Chondrocyte (in vitro differentiated cells): ENCODE data around the gene SEMA6C. TPM values are rescaled to one million over a fixed set of nuclear protein-coding genes. Genes with fewer than 3 reads are reported as not detected.

Source experiments
- DNase-seq: peaks from one replicate; pipeline ENCODE4 v3.0.0; 2021; ENCODE audit warnings: mixed read lengths, low spot score
- H3K27ac Mint-ChIP-seq: one replicate; pipeline ENCODE4 v1.8.0; 2021; ENCODE audit warnings: mild to moderate bottlenecking, moderate library complexity, mixed read lengths; ENCODE audit not compliant: unreplicated experiment
- H3K27me3 Mint-ChIP-seq: 2 replicates; pipeline ENCODE4 v1.8.0; 2021; ENCODE audit warnings: low read depth, mixed read lengths
- H3K36me3 Mint-ChIP-seq: 2 replicates; pipeline ENCODE4 v1.8.0; 2021; ENCODE audit warnings: low read depth, mixed read lengths
- H3K4me1 Mint-ChIP-seq: 2 replicates; pipeline ENCODE4 v1.8.0; 2021; ENCODE audit warnings: low read depth, mild to moderate bottlenecking, mixed read lengths
- H3K4me3 Mint-ChIP-seq: one replicate; pipeline ENCODE4 v1.8.0; 2021; ENCODE audit warnings: mild to moderate bottlenecking, moderate library complexity, mixed read lengths; ENCODE audit not compliant: unreplicated experiment
- H3K9me3 Mint-ChIP-seq: 2 replicates; pipeline ENCODE4 v1.8.0; 2021; ENCODE audit warnings: low read depth, mixed read lengths
- total RNA-seq: library from RNA; stranded (reverse); gene quantifications from 3 replicates; pipeline ENCODE4 v1.2.1, GENCODE V29; 2021
- TF ChIP-seq, protein P1 (sequence below): fragments of 200-600 bp; sonication (generic); IDR thresholded peaks from 2 replicates; pipeline ENCODE4 v1.5.0; 2021; ENCODE audit warnings: antibody characterized with exemption, mild to moderate bottlenecking, moderate library complexity

The SEMA6C gene
- total RNA-seq, 1 donor from 2014 or later = 7.0 TPM

DNA sequence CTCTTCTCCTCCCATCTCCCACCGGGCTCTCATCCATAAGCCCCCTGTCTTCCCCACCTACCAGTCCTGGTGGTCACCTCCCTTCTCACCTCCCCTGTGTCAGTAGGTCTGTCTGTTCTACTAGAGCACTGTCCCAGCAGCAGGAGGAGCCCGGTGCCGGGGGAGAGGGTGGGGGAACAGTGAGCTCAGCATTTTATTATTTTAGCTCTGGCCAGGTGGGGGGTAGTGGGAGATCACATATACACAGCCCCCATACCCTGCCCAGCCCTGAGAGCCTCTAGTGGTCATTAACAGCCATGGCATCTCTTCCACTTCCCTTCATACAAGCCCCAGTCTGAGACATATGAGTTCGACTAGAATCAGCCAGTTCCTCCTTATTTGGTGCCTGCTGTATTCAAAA is 29.4 kb upstream of the SEMA6C start, which contains the start of gene TMOD4:
Gene TMOD4, minus strand, starts transcription at position 119 of the 400 bp plus-strand sequence. CDS start 1,106 bp downstream, outside the sequence.
- no peak for DNase-seq
- no peaks in the 10 kb centered on the region for H3K27me3 Mint-ChIP-seq
- no peaks in the 10 kb centered on the region for H3K9me3 Mint-ChIP-seq
- H3K27ac Mint-ChIP-seq = peak within 1 kb of the TSS; percentile 52
- TF ChIP-seq, protein P1, sequence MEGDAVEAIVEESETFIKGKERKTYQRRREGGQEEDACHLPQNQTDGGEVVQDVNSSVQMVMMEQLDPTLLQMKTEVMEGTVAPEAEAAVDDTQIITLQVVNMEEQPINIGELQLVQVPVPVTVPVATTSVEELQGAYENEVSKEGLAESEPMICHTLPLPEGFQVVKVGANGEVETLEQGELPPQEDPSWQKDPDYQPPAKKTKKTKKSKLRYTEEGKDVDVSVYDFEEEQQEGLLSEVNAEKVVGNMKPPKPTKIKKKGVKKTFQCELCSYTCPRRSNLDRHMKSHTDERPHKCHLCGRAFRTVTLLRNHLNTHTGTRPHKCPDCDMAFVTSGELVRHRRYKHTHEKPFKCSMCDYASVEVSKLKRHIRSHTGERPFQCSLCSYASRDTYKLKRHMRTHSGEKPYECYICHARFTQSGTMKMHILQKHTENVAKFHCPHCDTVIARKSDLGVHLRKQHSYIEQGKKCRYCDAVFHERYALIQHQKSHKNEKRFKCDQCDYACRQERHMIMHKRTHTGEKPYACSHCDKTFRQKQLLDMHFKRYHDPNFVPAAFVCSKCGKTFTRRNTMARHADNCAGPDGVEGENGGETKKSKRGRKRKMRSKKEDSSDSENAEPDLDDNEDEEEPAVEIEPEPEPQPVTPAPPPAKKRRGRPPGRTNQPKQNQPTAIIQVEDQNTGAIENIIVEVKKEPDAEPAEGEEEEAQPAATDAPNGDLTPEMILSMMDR = peak; percentile 75
- H3K36me3 Mint-ChIP-seq = peaks cover 19% of the 10 kb centered on the region
- no peaks in the 10 kb centered on the region for H3K4me1 Mint-ChIP-seq
- no peak within 1 kb of the TSS for H3K4me3 Mint-ChIP-seq

DNA sequence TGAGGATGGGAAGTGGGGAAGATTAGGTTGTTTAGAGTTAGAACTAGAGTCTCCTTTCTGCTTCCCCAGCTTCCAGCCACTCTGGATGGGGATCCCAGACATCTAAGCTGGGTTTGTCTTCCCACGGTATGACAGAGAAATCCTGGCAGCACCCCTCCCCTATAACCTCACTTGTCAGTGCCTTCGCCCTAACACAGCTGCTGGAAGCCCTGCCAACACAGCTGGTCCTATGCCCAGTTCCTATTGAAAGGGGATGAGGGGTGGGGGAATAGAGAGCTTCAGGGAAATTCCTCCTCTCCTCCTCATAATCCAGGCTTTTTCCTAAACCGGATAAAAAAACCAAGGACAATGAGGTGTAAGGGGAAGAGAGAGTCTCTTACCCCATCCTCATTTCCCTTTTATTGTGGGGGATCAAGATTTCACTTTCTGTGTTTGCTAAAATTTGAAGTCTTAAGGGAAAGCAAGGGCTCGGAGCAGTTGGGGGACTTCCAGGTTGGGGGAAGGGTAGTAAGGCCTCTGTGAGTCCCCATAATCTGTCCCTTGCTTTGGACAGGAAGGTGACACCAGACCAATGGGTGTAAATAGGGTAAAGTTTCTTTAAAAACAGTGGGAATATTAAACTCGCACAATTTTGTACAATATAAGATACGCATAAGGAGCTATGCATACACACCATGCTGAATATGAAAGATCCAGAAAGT is 28.8 kb upstream of the SEMA6C start:
- Mint-ChIP-seq H3K27me3 (no peaks in the 10 kb centered on the region), H3K4me1 (no peaks in the 10 kb centered on the region), H3K27ac (no peak overlapping the region), H3K9me3 (no peaks in the 10 kb centered on the region), H3K36me3 (peaks cover 16% of the 10 kb centered on the region), H3K4me3 (no peak overlapping the region)
- DNase-seq = no peak
- TF ChIP-seq, protein P1 = no peak

DNA sequence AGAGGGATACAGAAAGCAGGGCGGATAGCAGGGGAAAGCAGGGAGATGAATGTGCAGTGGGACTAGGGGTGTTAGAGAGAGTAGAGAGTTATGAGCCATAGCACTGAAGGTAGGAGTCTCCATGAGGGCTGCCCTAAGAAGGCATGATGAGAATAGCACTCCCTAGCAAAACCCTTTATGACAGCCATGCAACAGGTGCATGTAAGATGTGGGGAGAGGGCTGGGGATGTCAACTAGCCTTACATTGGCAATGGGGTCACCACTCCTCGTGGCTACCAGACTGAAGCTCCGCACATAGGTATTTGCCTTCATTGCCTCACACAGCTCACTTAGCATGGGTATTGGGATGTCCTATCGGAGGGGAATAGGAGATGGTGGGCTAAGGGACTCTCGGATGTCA is 24.8 kb upstream of the SEMA6C start:
- no peak overlapping the region for H3K27ac Mint-ChIP-seq
- no peak overlapping the region for H3K4me3 Mint-ChIP-seq

DNA sequence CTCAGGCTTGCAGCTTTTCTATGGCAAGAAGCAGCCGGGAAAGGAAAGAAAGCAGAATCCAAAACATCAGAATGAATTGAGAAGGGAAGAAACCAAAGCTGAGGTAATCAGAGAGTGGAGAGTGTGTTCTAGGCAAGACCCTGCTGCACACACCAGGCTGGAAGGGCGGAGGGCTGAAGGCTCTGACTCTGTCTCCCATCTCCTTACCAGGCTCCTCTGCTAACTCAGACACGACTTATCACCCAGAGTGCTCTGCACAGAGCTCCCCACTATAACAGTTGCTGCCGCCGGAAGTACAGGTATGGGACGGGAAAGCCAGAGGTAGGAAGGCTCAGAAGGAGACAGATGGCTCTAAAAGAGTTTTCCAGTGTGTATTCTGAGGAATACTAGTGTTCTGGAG is 20.7 kb upstream of the SEMA6C start:
- TF ChIP-seq, protein P1 = no peak
- DNase-seq = no peak
- Mint-ChIP-seq H3K27ac (peak overlapping the region; percentile 99), H3K27me3 (no peaks in the 10 kb centered on the region), H3K9me3 (no peaks in the 10 kb centered on the region), H3K4me1 (peaks cover 34% of the 10 kb centered on the region), H3K4me3 (peak overlapping the region; percentile 97), H3K36me3 (peaks cover 10% of the 10 kb centered on the region)

More for the DNA sequence above, 24.8 kb upstream of the SEMA6C start:
- Mint-ChIP-seq H3K27me3 (no peaks in the 10 kb centered on the region), H3K36me3 (peaks cover 13% of the 10 kb centered on the region), H3K9me3 (no peaks in the 10 kb centered on the region), H3K4me1 (peaks cover 12% of the 10 kb centered on the region)
- no peak for DNase-seq
- TF ChIP-seq, protein P1 = no peak

DNA sequence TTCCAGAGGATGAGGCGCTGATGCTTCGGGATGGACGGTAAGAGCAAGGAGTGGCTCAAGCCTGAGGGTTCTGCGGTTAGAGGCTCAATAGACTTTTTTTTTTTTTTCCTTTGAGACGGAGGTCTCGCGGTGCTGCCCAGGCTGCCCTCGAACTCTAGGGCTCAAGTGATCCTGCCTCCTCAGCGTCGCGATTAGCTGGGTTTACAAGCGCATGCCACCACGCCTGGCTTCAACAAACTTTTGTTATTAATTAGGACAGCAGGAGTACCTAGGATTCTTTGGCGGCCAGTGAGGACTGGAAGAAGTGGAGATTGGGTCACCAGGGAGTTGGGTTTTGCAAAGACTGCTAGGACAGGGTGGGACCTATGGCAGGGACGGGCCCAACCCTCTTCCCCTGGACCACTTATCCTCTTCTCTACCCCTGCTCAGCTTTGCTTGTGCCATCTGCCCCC is 20.1 kb upstream of the SEMA6C start:
- peak overlapping the region; percentile 97 for H3K4me3 Mint-ChIP-seq
- H3K4me1 Mint-ChIP-seq = peaks cover 34% of the 10 kb centered on the region

More for the DNA sequence above, 20.1 kb upstream of the SEMA6C start:
- H3K27me3 Mint-ChIP-seq = no peaks in the 10 kb centered on the region
- no peaks in the 10 kb centered on the region for H3K9me3 Mint-ChIP-seq
- peaks cover 13% of the 10 kb centered on the region for H3K36me3 Mint-ChIP-seq
- peak overlapping the region; percentile 99 for H3K27ac Mint-ChIP-seq
- no peak for DNase-seq
- TF ChIP-seq, protein P1 = no peak
